ENCODE results near the gene IRS2.

The IRS2 gene

DNA sequence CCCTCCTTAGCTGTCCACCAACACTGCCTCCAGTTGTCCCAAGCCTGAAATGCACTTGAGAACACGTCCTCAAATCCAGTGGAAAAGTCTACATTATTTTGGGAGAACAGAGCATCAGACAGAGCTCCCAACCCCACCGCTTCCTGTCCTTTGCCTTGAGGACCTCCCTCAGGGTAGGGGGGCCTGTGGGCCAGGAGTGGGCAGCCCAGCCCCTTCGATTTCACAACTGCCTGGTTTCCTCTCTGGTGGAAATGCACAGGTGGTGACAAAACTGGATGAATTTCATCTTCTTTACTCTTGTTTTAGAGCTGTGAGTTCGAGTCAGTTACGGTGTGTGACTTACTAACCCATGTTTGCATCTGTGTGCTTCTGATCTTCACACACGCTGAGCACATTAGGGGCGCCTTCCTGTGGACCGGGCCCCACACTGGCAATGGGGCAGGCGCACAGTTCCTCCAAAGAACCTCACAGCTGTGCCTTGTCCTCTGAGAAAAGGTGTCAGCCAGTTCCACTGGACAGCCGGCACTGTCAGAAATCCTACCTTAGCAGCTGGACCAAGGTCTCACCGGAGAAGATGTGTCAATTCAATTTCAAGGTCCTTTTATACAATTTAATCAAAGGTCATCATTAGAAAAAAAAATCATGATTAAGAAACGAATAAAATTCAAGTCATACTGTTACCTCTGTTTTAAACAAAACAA is 80.2 kb downstream of the IRS2 start:
- DNase-seq (ENCODE audit: low spot score), result no peak

DNA sequence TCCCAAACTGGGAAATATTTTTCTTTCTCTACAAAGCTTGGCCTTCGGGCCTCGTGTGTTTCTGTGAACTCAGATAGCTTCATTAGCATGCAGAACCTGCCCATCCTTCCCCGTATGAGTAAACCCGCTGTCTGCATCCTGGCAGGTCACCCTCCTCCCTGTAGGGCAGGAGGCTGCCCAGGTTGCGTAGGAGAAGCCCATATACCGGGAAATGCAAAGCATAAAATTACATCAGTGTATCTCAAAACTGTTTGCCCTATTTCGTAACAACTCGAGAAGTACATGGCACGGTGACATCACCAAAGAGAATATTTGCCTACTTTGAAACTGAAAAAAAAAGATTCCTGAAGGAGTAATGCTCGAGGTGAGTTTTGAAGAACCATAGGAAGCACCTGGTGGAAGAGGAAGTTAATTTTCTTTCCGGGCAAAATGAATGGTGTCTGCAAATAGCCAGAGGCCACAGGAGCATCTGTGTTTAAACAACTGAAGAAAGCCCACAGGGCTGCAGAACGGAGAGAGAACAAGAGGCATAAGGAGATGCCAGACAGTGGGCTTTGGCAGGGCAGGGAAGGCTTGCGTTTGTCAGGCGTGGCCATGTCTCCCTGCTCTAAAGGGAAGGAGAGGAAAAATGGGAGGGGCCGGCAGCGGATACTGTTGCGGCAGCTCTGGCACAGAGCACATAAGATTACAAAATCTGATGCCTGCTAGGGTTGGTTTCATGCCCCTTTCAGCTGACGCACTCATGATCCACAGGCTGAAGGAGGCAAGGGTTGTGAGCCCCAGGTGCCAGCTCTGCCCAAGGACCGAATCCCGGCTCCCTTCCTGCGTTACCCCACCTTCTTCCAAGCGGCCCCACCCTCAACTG is 81.4 kb downstream of the IRS2 start:
- no peak for DNase-seq (ENCODE audit: low spot score)

DNA sequence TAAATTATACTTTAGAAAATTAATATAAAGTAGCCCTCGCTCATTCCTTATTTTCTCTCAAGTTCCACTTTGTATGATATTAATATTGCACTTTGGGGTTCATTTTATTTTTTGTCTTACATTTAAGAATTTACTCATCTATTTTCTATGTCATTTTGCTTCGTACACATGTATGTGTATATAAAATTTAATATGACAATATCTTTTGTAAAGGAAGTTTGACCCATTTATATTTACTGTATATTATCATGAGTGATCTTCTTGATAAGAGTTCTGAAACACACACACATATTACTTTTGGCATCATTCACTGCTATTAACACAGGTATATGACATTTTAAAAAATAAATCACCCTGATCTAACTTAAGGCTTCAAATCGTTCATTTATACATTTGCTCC is 83.1 kb downstream of the IRS2 start:
- no peak for DNase-seq (ENCODE audit: low spot score)
